ENCODE data around the gene TRAPPC6A. TPM values are rescaled to one million over a fixed set of nuclear protein-coding genes. Genes with fewer than 3 reads are reported as not detected.

The TRAPPC6A gene
- total RNA-seq, 1 donor from 2014 or later: 43.8 TPM

DNA sequence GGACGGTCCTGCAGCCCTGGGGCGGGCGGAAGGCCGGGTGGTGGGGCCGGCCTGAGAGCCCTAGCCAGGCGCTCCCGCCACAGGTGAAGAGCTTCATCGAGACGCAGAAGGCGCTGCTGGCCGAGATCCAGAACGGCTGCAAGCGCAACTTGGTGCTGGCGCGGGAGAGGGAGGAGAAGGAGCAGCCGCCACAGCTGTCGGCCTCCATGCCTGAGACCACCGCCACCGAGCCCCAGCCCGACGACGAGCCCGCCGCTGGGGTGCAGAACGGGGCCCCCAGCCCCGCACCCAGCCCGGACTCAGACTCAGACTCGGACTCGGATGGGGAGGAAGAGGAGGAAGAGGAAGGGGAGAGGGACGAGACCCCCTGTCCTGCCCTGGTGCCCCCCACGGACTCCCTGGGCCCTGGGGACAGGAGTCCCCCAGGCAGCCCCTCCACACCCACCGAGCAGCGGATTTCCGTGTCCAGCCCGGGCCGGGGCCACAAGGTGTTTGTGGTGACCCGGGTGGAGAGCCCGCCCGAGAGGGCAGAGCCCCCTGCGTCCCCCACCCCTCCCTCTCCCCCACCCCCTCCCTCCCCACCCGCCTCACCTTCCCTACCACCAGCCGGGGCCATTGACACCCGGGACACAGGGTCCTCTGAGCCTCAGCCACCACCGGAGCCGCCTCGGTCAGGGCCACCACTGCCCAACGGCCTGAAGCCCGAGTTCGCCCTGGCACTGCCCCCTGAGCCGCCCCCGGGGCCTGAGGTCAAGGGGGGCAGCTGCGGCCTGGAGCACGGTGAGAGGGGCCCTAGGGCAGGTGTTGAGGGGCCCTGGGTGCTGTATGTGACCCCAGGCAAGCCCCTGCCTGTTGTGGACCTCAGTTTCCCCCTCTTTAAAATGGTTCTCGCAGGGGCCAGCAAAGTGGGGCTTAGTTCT, 32.5 kb downstream of the TRAPPC6A start:
- peaks cover 7% of the 10 kb centered on the region for H3K36me3 Mint-ChIP-seq (ENCODE audit: insufficient read depth)
- H3K4me1 Mint-ChIP-seq (ENCODE audit: low read depth): no peaks in the 10 kb centered on the region
- DNase-seq (ENCODE audit: low spot score, unreplicated experiment): no peak
- no peak overlapping the region for H3K4me3 Mint-ChIP-seq (ENCODE audit: low read depth)
- H3K27ac Mint-ChIP-seq: no peak overlapping the region
- no peak for TF ChIP-seq CTCF (IDR thresholded peaks at IDR 0.05; ENCODE audit: unreplicated experiment)
- H3K9me3 Mint-ChIP-seq (ENCODE audit: low read depth): no peaks in the 10 kb centered on the region
- no peaks in the 10 kb centered on the region for H3K27me3 Mint-ChIP-seq

DNA sequence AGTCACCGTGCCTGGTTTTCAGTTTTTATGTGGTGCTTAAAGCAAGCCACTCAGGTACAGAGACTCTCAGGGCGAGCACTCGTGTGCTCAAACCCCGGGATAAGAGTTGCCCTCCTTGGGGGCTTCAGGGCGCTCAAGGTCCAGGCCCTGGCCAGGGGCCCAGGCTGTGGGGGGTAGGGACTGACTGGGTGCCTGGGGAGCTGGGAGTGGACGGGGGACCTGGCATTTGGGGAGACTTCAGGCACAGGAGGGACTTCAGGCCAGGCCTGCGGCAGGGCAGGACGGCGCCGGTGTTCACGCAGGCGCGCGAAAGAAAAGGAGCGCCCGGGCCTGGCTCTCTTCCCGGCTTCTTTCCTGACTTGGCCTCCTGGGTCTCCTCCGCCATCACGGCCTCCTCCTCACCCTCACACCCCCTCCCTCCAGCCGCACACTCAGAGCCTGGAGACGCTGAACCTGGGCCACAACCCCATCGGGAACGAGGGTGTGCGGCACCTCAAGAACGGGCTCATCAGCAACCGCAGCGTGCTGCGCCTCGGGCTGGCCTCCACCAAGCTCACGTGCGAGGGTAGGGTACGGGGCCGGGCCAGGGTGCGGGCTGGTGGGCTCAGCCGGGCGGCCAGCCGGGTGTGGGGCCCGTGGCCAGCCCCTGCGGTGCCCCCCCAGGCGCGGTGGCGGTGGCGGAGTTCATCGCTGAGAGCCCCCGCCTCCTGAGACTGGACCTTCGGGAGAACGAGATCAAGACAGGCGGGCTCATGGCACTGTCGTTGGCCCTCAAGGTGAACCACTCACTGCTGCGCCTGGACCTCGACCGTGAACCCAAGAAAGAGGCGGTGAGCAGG, 33.4 kb downstream of the TRAPPC6A start:
- no peak overlapping the region for H3K27ac Mint-ChIP-seq
- no peak overlapping the region for H3K4me3 Mint-ChIP-seq (ENCODE audit: low read depth)
- TF ChIP-seq CTCF (IDR thresholded peaks at IDR 0.05; ENCODE audit: unreplicated experiment): no peak
- no peaks in the 10 kb centered on the region for H3K27me3 Mint-ChIP-seq
- H3K36me3 Mint-ChIP-seq (ENCODE audit: insufficient read depth): peaks cover 7% of the 10 kb centered on the region
- H3K9me3 Mint-ChIP-seq (ENCODE audit: low read depth): no peaks in the 10 kb centered on the region
- H3K4me1 Mint-ChIP-seq (ENCODE audit: low read depth): no peaks in the 10 kb centered on the region
- no peak for DNase-seq (ENCODE audit: low spot score, unreplicated experiment)

DNA sequence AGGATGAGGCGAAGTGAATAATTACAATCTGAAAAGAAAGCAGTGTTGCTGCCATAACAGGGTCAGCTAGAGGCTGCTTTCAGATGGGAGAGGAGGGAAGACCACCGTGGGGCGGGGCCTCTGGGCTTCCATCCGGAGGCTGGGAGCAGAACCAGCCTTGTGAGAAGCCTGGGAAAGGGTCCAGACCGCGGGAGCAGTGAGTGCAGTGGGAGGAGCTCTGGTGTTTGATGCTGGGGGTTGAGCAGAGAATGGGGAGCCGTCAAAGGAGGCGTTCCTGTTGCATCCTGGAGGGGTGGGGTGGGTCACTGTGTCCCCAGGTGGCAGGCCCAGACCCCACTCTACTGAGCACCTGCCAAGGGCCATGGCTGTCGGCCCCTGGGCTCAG, 35.3 kb downstream of the TRAPPC6A start:
- peak overlapping the region; percentile 86 for H3K27ac Mint-ChIP-seq
- peaks cover 7% of the 10 kb centered on the region for H3K36me3 Mint-ChIP-seq (ENCODE audit: insufficient read depth)
- DNase-seq (ENCODE audit: low spot score, unreplicated experiment): no peak
- no peak for TF ChIP-seq CTCF (IDR thresholded peaks at IDR 0.05; ENCODE audit: unreplicated experiment)
- H3K27me3 Mint-ChIP-seq: no peaks in the 10 kb centered on the region
- no peak overlapping the region for H3K4me3 Mint-ChIP-seq (ENCODE audit: low read depth)
- no peaks in the 10 kb centered on the region for H3K9me3 Mint-ChIP-seq (ENCODE audit: low read depth)
- H3K4me1 Mint-ChIP-seq (ENCODE audit: low read depth): peaks cover 3% of the 10 kb centered on the region

- H3K4me1 Mint-ChIP-seq (ENCODE audit: low read depth): peaks cover 3% of the 10 kb centered on the region
- H3K36me3 Mint-ChIP-seq (ENCODE audit: insufficient read depth): peaks cover 7% of the 10 kb centered on the region
- DNase-seq (ENCODE audit: low spot score, unreplicated experiment): no peak
- H3K9me3 Mint-ChIP-seq (ENCODE audit: low read depth): no peaks in the 10 kb centered on the region
- H3K27ac Mint-ChIP-seq: no peak overlapping the region
- H3K27me3 Mint-ChIP-seq: no peaks in the 10 kb centered on the region
- TF ChIP-seq CTCF (IDR thresholded peaks at IDR 0.05; ENCODE audit: unreplicated experiment): no peak
- H3K4me3 Mint-ChIP-seq (ENCODE audit: low read depth): no peak overlapping the region
These were observed 35.9 kb downstream of the TRAPPC6A start for GRCh38 chr19:45142016-45142725.
